GM23338 (cell line): ENCODE data around the gene DIP2C.

ENCODE experiments used
- CREB1 ChIP-seq: fragments of 250-450 bp; sonication (Bioruptor Pico); IDR thresholded peaks from 2 replicates; pipeline ENCODE4 v1.5.0; 2020; ENCODE audit warnings: low read depth, mild to moderate bottlenecking, moderate library complexity
- CTCF ChIP-seq, 2 experiments: fragments of 200-600 bp in 1 of 2; sonication (generic) in 1 of 2; conservative IDR thresholded peaks; 2 replicates each; pipeline versions ENCODE4 v1.5.1 to v1.6.1; 2016 to 2017; ENCODE audit warnings: antibody characterized with exemption in 2 of 2, low read depth in 2 of 2, mild to moderate bottlenecking in 2 of 2, moderate library complexity in 1 of 2
- ETS1 ChIP-seq: IDR thresholded peaks from 2 replicates; pipeline ENCODE4 v1.6.1; 2016; ENCODE audit warnings: antibody characterized with exemption
- EZH2 ChIP-seq: fragments of 200-600 bp; sonication (generic); IDR thresholded peaks from one replicate; pipeline ENCODE4 v1.8.0; 2017; ENCODE audit warnings: antibody characterized with exemption, mild to moderate bottlenecking, low read depth; ENCODE audit not compliant: unreplicated experiment
- EZH2phosphoT487 ChIP-seq: fragments of 200-600 bp; sonication (generic); IDR thresholded peaks from one replicate; pipeline ENCODE4 v1.8.1; 2018; ENCODE audit warnings: antibody characterized with exemption; ENCODE audit not compliant: unreplicated experiment
- JUNB ChIP-seq: IDR thresholded peaks from one replicate; pipeline ENCODE4 v1.6.1; 2016; ENCODE audit warnings: antibody characterized with exemption; ENCODE audit not compliant: unreplicated experiment
- NANOG ChIP-seq: IDR thresholded peaks from 2 replicates; pipeline ENCODE4 v1.6.1; 2016; ENCODE audit warnings: antibody characterized with exemption, borderline replicate concordance
- POLR2AphosphoS5 ChIP-seq: IDR thresholded peaks from 2 replicates; pipeline ENCODE4 v1.6.1; 2016; ENCODE audit warnings: antibody characterized with exemption, low read depth
- REST ChIP-seq: IDR thresholded peaks from one replicate; pipeline ENCODE4 v1.6.1; 2018; ENCODE audit warnings: antibody characterized with exemption; ENCODE audit not compliant: unreplicated experiment
- STAT1 ChIP-seq: IDR thresholded peaks from one replicate; pipeline ENCODE4 v1.6.1; 2016; ENCODE audit warnings: antibody characterized with exemption; ENCODE audit not compliant: unreplicated experiment
- ZNF114 ChIP-seq: fragments of 250-450 bp; sonication (Bioruptor Pico); IDR thresholded peaks from 2 replicates; pipeline ENCODE4 v1.5.0; 2020; ENCODE audit warnings: mild to moderate bottlenecking, moderate library complexity
- ZNF331 ChIP-seq: fragments of 250-450 bp; sonication (Bioruptor Pico); IDR thresholded peaks from 2 replicates; pipeline ENCODE4 v1.5.0; 2020; ENCODE audit warnings: low read depth, mild to moderate bottlenecking, moderate library complexity
- ZNF462 ChIP-seq: fragments of 250-450 bp; sonication (Bioruptor Pico); IDR thresholded peaks from 2 replicates; pipeline ENCODE4 v1.5.0; 2020; ENCODE audit warnings: mild to moderate bottlenecking, moderate library complexity

GRCh38 chr10:644943-645334 is 44.5 kb downstream of the DIP2C start:
- TF ChIP-seq CREB1 (CRISPR knock-in tag), result no peak
- TF ChIP-seq CTCF (conservative IDR thresholded peaks at IDR 0.05; ENCODE audit: low read depth in 2 of 2), result no peak
- TF ChIP-seq EZH2phosphoT487, result no peak
- TF ChIP-seq POLR2AphosphoS5, result no peak
- TF ChIP-seq REST, result no peak
- TF ChIP-seq EZH2, result no peak
- no peak for TF ChIP-seq ZNF114 (CRISPR knock-in tag)
- TF ChIP-seq ZNF331, result no peak
- TF ChIP-seq JUNB, result no peak
- TF ChIP-seq ZNF462, result no peak
- TF ChIP-seq ETS1, result no peak
- no peak for TF ChIP-seq STAT1
- no peak for TF ChIP-seq NANOG
